ENCODE measurements around the gene FGD3. TPM values are rescaled to one million over a fixed set of nuclear protein-coding genes. Genes with fewer than 3 reads are reported as not detected.

FGD3 gene
- polyA plus RNA-seq, 3 donors, result 5.2 to 5.6 (median 5.4) TPM

Other genes starting within 250 kb of the FGD3 start
- gene BICD2, start 182.7 kb upstream of the FGD3 start, polyA plus RNA-seq (ENCODE audit: insufficient read length in 3 of 3), result 10 to 100 TPM; 29.3 to 30.9 (median 30.4) TPM
- gene ZNF484, start 69.5 kb upstream of the FGD3 start, polyA plus RNA-seq (ENCODE audit: insufficient read length in 3 of 3), result 1 to 10 TPM; 9.4 to 9.9 (median 9.7) TPM
- 1 to 10 TPM; 6.1 to 7.8 (median 7.6) TPM for gene SUSD3, start 111.2 kb downstream of the FGD3 start, polyA plus RNA-seq (ENCODE audit: insufficient read length in 3 of 3)
- 10 to 100 TPM; 14.8 to 18.0 (median 15.5) TPM for gene CARD19, start 148.7 kb downstream of the FGD3 start, polyA plus RNA-seq (ENCODE audit: insufficient read length in 3 of 3)
- 10 to 100 TPM; 40.2 to 51.6 (median 44.2) TPM for gene NINJ1, start 186.7 kb downstream of the FGD3 start, polyA plus RNA-seq (ENCODE audit: insufficient read length in 3 of 3)
- 10 to 100 TPM; 14.5 to 16.0 (median 15.1) TPM for gene WNK2, start 236.6 kb downstream of the FGD3 start, polyA plus RNA-seq (ENCODE audit: insufficient read length in 3 of 3)

Measured in right renal cortex interstitium (tissue), 3 donors.